Activated T-cell treated with anti-CD3 and anti-CD28 coated beads, Interleukin-2, amount 50 U/mL, for 24 hours (primary cell): ENCODE data around the gene SRGAP3.

Experiments used
- DNase-seq: peaks from one replicate; pipeline ENCODE4 v3.0.0-alpha.2; 2020
- H3K27ac Mint-ChIP-seq: 2 replicates; pipeline ENCODE4 v1.8.0; 2020; ENCODE audit warnings: mild to moderate bottlenecking, mixed read lengths
- H3K27me3 Mint-ChIP-seq: 2 replicates; pipeline ENCODE4 v1.8.0; 2020; ENCODE audit warnings: mixed read lengths
- H3K36me3 Mint-ChIP-seq: 2 replicates; pipeline ENCODE4 v1.8.0; 2020; ENCODE audit warnings: low read depth, mixed read lengths
- H3K4me1 Mint-ChIP-seq: 2 replicates; pipeline ENCODE4 v1.8.0; 2020; ENCODE audit warnings: low read depth, mixed read lengths
- H3K4me3 Mint-ChIP-seq: 2 replicates; pipeline ENCODE4 v1.8.0; 2020; ENCODE audit warnings: mild to moderate bottlenecking, moderate library complexity, mixed read lengths
- H3K9me3 Mint-ChIP-seq: 2 replicates; pipeline ENCODE4 v1.8.0; 2020; ENCODE audit warnings: mixed read lengths

The SRGAP3 gene

DNA sequence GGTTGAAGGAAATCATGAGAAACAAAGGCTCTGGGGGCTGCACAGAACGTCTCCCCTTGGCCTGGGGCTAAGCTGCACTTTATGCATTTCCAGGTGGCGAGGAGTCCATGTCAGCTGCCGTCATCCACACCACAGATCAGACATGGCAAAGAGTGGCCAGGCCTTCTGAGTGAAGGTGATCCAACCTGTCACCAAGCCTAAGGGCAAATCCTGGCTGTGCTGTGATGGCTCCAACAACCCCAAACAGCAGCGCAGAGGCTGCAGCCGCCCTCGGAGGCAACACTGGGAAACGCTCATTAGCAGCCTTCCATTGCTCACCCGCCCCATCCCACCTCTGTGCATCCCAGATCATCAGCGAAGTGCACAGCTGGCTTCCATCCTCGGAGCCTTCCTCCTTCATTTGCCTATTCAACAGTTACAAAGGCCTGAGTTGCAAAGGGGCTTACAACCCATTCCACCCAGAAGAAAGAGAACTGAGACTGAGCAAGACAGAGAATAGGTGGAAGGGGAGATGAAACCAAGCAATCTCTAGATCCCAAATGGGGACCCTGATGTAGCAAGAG is 55.7 kb downstream of the SRGAP3 start:
- H3K27ac Mint-ChIP-seq = no peak overlapping the region
- no peaks in the 10 kb centered on the region for H3K36me3 Mint-ChIP-seq
- no peaks in the 10 kb centered on the region for H3K27me3 Mint-ChIP-seq
- DNase-seq = no peak
- H3K4me1 Mint-ChIP-seq = no peaks in the 10 kb centered on the region
- H3K9me3 Mint-ChIP-seq = no peaks in the 10 kb centered on the region
- H3K4me3 Mint-ChIP-seq = no peak overlapping the region

GRCh38 chr3:9193211-9193610 is 56.2 kb downstream of the SRGAP3 start:
- Mint-ChIP-seq H3K27ac (no peak overlapping the region), H3K4me3 (no peak overlapping the region), H3K36me3 (no peaks in the 10 kb centered on the region), H3K27me3 (no peaks in the 10 kb centered on the region), H3K9me3 (no peaks in the 10 kb centered on the region), H3K4me1 (no peaks in the 10 kb centered on the region)
- no peak for DNase-seq

- no peak for DNase-seq
- H3K9me3 Mint-ChIP-seq = no peaks in the 10 kb centered on the region
- H3K27me3 Mint-ChIP-seq = no peaks in the 10 kb centered on the region
- H3K36me3 Mint-ChIP-seq = no peaks in the 10 kb centered on the region
- H3K4me3 Mint-ChIP-seq = no peak overlapping the region
- no peak overlapping the region for H3K27ac Mint-ChIP-seq
- H3K4me1 Mint-ChIP-seq = no peaks in the 10 kb centered on the region
Measured at GRCh38 chr3:9192248-9193025, 57.0 kb downstream of the SRGAP3 start.

DNA sequence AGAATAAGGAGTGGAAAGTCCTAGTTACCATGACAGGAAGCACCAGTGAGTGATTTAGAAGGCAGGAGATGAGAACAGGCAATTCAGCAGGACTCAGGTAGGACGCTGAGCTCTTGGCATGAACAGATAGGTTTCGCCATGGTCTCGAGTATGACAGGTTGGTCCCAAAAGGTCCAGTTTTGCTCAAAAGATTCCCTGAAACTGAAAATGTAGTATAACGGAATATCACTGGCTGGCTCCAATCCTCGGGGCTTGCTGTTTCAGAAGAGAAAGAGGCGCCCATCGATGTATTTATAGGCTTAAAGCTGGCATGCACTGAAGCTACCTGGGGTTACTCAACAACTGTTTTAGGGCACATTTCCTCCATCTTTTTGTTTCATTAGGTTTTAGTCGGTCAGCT is 59.2 kb downstream of the SRGAP3 start:
- no peaks in the 10 kb centered on the region for H3K27me3 Mint-ChIP-seq
- no peak overlapping the region for H3K27ac Mint-ChIP-seq
- DNase-seq = no peak
- H3K9me3 Mint-ChIP-seq = no peaks in the 10 kb centered on the region
- no peaks in the 10 kb centered on the region for H3K36me3 Mint-ChIP-seq
- H3K4me3 Mint-ChIP-seq = no peak overlapping the region
- no peaks in the 10 kb centered on the region for H3K4me1 Mint-ChIP-seq

GRCh38 chr3:9188583-9188982 is 60.9 kb downstream of the SRGAP3 start:
- DNase-seq = no peak
- Mint-ChIP-seq H3K4me1 (no peaks in the 10 kb centered on the region), H3K36me3 (no peaks in the 10 kb centered on the region), H3K4me3 (no peak overlapping the region), H3K27ac (no peak overlapping the region), H3K9me3 (no peaks in the 10 kb centered on the region), H3K27me3 (no peaks in the 10 kb centered on the region)

- Mint-ChIP-seq H3K4me3 (no peak overlapping the region), H3K27ac (no peak overlapping the region), H3K27me3 (no peaks in the 10 kb centered on the region), H3K36me3 (no peaks in the 10 kb centered on the region), H3K9me3 (no peaks in the 10 kb centered on the region), H3K4me1 (peaks cover 6% of the 10 kb centered on the region)
- DNase-seq = no peak
Measured at GRCh38 chr3:9185701-9186100, 63.7 kb downstream of the SRGAP3 start.

- H3K27me3 Mint-ChIP-seq = no peaks in the 10 kb centered on the region
- H3K9me3 Mint-ChIP-seq = no peaks in the 10 kb centered on the region
- H3K4me3 Mint-ChIP-seq = no peak overlapping the region
- H3K36me3 Mint-ChIP-seq = no peaks in the 10 kb centered on the region
- DNase-seq = no peak
- peaks cover 13% of the 10 kb centered on the region for H3K4me1 Mint-ChIP-seq
- no peak overlapping the region for H3K27ac Mint-ChIP-seq
Measured at GRCh38 chr3:9185046-9185445, 64.4 kb downstream of the SRGAP3 start.

DNA sequence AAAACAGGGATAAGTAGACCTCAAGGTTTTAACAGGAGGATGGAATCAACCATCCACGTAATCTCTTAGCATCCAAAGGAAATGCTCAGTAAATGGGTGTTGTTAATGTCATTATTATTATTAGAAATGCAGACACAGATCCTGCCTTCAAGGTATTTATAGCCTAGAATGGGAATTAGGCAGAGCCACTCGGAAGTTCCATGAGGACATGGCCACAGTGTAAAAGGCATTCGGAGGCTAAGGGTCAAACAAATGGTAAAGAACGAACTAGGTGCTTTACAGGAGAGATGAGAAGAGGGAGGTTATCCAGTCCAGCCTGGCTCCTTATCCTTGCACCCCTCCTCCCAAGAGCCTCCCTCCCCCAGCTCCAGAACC is 65.0 kb downstream of the SRGAP3 start:
- H3K4me1 Mint-ChIP-seq = peaks cover 19% of the 10 kb centered on the region
- no peak overlapping the region for H3K4me3 Mint-ChIP-seq
- no peak overlapping the region for H3K27ac Mint-ChIP-seq
- H3K9me3 Mint-ChIP-seq = no peaks in the 10 kb centered on the region
- no peaks in the 10 kb centered on the region for H3K36me3 Mint-ChIP-seq
- H3K27me3 Mint-ChIP-seq = no peaks in the 10 kb centered on the region
- no peak for DNase-seq

DNA sequence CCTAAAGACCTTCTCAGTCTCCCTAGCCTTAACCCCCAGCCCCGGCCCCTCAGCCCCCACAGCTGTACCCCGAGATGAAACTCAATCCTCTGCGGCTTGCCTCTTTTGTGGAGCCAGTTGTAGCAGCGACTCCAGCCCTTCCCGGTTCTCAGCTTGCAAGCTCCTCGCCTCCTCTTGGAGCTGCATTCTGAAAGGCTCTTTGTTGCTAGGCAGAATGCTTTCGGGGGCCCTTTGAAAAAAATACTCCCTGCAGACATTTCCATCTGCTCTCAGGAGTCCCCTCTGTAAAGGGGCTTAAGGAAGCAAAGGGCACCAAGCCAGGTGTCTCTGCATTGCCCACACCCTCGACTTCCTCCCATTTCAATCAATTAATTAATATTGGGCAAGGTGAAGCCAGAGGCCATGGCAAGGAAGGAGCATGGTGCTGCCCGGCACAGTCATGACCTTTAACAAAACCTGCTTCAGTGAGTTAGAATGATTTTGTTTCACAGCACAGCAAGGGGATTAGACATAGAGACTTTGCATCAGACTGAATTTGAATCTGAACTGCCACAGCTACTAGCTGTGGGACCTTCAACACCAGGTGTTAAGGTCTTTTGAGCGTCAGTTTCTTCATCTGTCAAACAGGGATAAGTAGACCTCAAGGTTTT is 65.5 kb downstream of the SRGAP3 start:
- Mint-ChIP-seq H3K27ac (no peak overlapping the region), H3K27me3 (no peaks in the 10 kb centered on the region), H3K4me1 (peaks cover 21% of the 10 kb centered on the region), H3K4me3 (no peak overlapping the region), H3K36me3 (no peaks in the 10 kb centered on the region), H3K9me3 (no peaks in the 10 kb centered on the region)
- no peak for DNase-seq

GRCh38 chr3:9183011-9183410 is 66.4 kb downstream of the SRGAP3 start:
- Mint-ChIP-seq H3K36me3 (no peaks in the 10 kb centered on the region), H3K27me3 (no peaks in the 10 kb centered on the region), H3K27ac (no peak overlapping the region), H3K4me3 (no peak overlapping the region), H3K9me3 (no peaks in the 10 kb centered on the region), H3K4me1 (peaks cover 25% of the 10 kb centered on the region)
- DNase-seq = no peak

- Mint-ChIP-seq H3K9me3 (no peaks in the 10 kb centered on the region), H3K36me3 (no peaks in the 10 kb centered on the region), H3K27me3 (no peaks in the 10 kb centered on the region), H3K4me3 (peak overlapping the region; percentile 53), H3K27ac (peak overlapping the region; percentile 66), H3K4me1 (peaks cover 25% of the 10 kb centered on the region)
- DNase-seq = peak; percentile 51
Measured at GRCh38 chr3:9180764-9181117, 68.7 kb downstream of the SRGAP3 start.

DNA sequence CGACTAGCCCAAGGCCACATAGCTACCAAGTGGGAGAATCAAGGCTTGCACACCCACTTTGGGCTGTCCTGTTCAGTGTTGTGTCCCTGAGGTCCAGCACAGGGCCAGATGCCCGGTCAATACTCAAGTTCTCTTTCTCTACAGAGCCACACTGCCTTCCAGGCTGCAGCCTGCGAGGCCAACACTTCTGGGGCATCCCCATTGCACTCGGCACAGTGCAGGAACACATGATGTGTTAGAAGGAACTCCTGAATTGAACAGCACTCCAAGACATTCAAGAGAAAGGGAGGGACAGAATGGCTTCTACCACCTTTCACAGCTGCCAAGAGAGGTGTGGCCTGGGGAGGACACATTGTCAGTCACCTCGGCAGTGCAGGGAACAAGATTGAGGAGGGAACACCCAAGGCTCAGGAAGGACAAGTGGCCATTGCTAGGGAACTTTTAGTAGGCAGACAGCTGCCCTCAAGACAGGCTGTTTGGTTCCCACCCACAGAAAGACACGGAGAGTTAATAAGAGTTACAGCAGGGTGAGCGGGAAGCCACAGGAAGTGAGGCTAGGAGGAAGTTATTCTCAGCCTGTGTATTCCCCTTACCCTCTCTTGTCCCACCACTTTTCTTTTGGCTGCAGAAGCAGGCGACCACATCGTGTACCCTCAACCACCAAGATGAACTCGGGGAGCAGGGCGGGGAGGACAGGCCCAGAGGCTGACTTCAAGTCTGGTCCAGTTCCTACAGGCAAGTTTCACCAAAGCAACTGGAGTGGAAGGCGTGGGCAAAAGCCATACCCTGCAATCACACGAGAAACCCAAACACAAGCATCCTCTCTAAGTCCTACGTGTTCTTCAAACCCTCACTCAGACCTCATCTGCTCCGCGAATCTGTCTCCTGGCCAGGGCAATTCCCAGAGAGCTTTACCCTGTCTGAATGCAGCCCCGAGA is 69.4 kb downstream of the SRGAP3 start:
- Mint-ChIP-seq H3K27ac (peak overlapping the region; percentile 66), H3K4me3 (peak overlapping the region; percentile 53), H3K27me3 (no peaks in the 10 kb centered on the region), H3K4me1 (peaks cover 25% of the 10 kb centered on the region), H3K36me3 (no peaks in the 10 kb centered on the region), H3K9me3 (no peaks in the 10 kb centered on the region)
- DNase-seq = peak; percentile 54

DNA sequence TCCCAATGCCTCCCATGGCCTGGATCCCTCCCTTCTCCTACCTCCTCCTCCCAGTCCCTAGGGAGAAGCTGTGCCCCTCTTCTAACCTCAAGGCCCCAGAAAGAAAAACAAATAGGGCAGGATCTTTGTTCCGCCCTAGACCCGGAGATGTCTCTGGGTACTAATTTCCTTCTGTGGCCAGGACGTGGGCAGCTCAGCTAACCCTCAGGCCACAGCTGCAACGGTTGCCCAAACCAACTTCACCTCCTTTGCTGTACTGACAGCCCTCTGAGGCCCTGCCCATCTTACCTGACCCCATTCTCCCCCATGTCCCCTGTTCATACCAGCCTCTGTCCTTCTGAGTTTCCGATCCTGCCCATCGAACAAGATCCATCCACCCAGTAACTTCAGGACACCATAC is 70.7 kb downstream of the SRGAP3 start:
- DNase-seq = no peak
- H3K4me3 Mint-ChIP-seq = no peak overlapping the region
- H3K27me3 Mint-ChIP-seq = no peaks in the 10 kb centered on the region
- H3K36me3 Mint-ChIP-seq = no peaks in the 10 kb centered on the region
- H3K4me1 Mint-ChIP-seq = peaks cover 25% of the 10 kb centered on the region
- no peaks in the 10 kb centered on the region for H3K9me3 Mint-ChIP-seq
- H3K27ac Mint-ChIP-seq = no peak overlapping the region

DNA sequence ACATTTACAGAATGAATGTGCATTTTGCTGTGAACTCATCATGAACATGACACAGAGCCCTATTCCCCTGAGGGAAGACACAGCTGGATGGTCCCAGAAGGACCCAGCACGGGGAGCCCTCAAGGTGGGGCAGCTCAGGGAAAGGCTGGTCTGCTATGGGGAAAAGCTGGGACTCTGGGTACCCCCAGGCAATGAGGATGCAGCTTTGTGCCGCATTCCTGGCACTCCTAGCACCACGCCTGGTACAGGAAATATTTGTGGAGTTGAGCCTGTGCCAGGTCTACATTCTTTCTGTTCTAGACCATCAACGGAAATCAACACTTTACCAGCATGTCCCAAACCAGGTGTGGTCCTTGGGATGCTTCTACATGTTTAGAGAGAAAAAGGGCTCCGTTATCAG is 74.0 kb downstream of the SRGAP3 start:
- Mint-ChIP-seq H3K27ac (no peak overlapping the region), H3K9me3 (no peaks in the 10 kb centered on the region), H3K4me1 (peaks cover 17% of the 10 kb centered on the region), H3K36me3 (no peaks in the 10 kb centered on the region), H3K4me3 (no peak overlapping the region), H3K27me3 (no peaks in the 10 kb centered on the region)
- DNase-seq = no peak
